H1 (cell line): Measurements from ENCODE around the gene INPP5A. TPM values are rescaled to one million over a fixed set of nuclear protein-coding genes. Genes with fewer than 3 reads are reported as not detected.

Source experiments
- CTCF ChIA-PET: fragments of 300-600 bp; sonication (Branson Sonifier 250); formaldehyde crosslinking; loops from one replicate; lab custom pipeline; 2021; ENCODE audit not compliant: partially characterized antibody; lab: Charles Lee
- POLR2A ChIA-PET: fragments of 300-600 bp; sonication (Branson Sonifier 250); formaldehyde crosslinking; loops from one replicate; lab custom pipeline; 2021; ENCODE audit warnings: inconsistent platforms; ENCODE audit not compliant: partially characterized antibody; lab: Charles Lee
- DNase-seq, 2 experiments: peaks; one replicate each; pipeline versions ENCODE4 v3.0.0 to v3.0.0-alpha.2; 2010 to 2022; ENCODE audit warnings: low spot score in 2 of 2, low read depth in 1 of 2, mixed read lengths in 1 of 2
- FAIRE-seq: peaks from 2 replicates; lab custom pipeline; 2011; peaks lifted over from hg19 to GRCh38; lab: Jason Lieb, UNC
- H2AFZ ChIP-seq: 2 replicates; pipeline ENCODE4 v1.8.1; 2012; ENCODE audit warnings: low read length, inconsistent platforms
- H2AK5ac ChIP-seq: 2 replicates; pipeline ENCODE4 v1.6.1; 2013; ENCODE audit warnings: low read depth, low read length
- H2BK120ac ChIP-seq: replicated peaks from 2 replicates; pipeline ENCODE3; 2013; ENCODE audit warnings: low read depth, low read length, inconsistent platforms
- H2BK12ac ChIP-seq: 2 replicates; pipeline ENCODE4 v1.6.1; 2013; ENCODE audit warnings: low read depth, low read length
- H2BK15ac ChIP-seq: 2 replicates; pipeline ENCODE4 v1.6.1; 2013; ENCODE audit warnings: low read length
- H2BK20ac ChIP-seq: 2 replicates; pipeline ENCODE4 v1.6.1; 2013; ENCODE audit warnings: low read length
- H2BK5ac ChIP-seq: 2 replicates; pipeline ENCODE4 v1.6.1; 2013; ENCODE audit warnings: low read depth, low read length
- H3K14ac ChIP-seq: 2 replicates; pipeline ENCODE4 v1.6.1; 2013; ENCODE audit warnings: inconsistent platforms; ENCODE audit not compliant: insufficient read length
- H3K18ac ChIP-seq: 2 replicates; pipeline ENCODE4 v1.6.1; 2013; ENCODE audit warnings: low read length; ENCODE audit errors: extremely low read depth
- H3K23ac ChIP-seq: 2 replicates; pipeline ENCODE4 v1.6.1; 2013; ENCODE audit warnings: inconsistent platforms; ENCODE audit not compliant: insufficient read length
- H3K23me2 ChIP-seq: 2 replicates; pipeline ENCODE4 v1.6.1; 2013; ENCODE audit warnings: low read depth, low read length
- H3K27ac ChIP-seq: 2 replicates; pipeline ENCODE4 v1.6.1; 2011; ENCODE audit warnings: low read depth, low read length, inconsistent platforms
- H3K27me3 ChIP-seq, 4 experiments: replicated peaks in 1 of 4; 1 replicate in 1 of 4; 2 replicates in 3 of 4; pipeline versions ENCODE4 v1.6.1 to v1.8.1; 2011 to 2013; ENCODE audit warnings: low read length in 3 of 4, mild to moderate bottlenecking in 3 of 4, inconsistent platforms in 2 of 4, mixed read lengths in 2 of 4, moderate library complexity in 1 of 4; ENCODE audit not compliant: control insufficient read depth in 3 of 4, insufficient read depth in 3 of 4; ENCODE audit errors: extremely low read depth in 1 of 4
- H3K36me3 ChIP-seq, 4 experiments: 2 replicates each; pipeline versions ENCODE4 v1.6.1 to v1.8.1; 2011 to 2013; ENCODE audit warnings: mild to moderate bottlenecking in 4 of 4, low read length in 3 of 4, moderate library complexity in 2 of 4, control low read depth in 1 of 4, inconsistent platforms in 1 of 4; ENCODE audit not compliant: insufficient read depth in 4 of 4, control insufficient read depth in 2 of 4
- H3K4ac ChIP-seq: replicated peaks from 2 replicates; pipeline ENCODE3; 2013; ENCODE audit warnings: low read length, low read depth, mixed read lengths, inconsistent platforms; ENCODE audit not compliant: insufficient read length
- H3K4me1 ChIP-seq, 4 experiments: replicated peaks in 1 of 4; 1 replicate in 1 of 4; 2 replicates in 3 of 4; pipeline versions ENCODE4 v1.6.1 to v1.8.1; 2011 to 2013; ENCODE audit warnings: low read length in 3 of 4, inconsistent platforms in 2 of 4, mixed read lengths in 1 of 4; ENCODE audit not compliant: insufficient read depth in 4 of 4, control insufficient read depth in 3 of 4
- H3K4me2 ChIP-seq, 2 experiments: 2 replicates each; pipeline versions ENCODE4 v1.6.1 to v1.8.1; 2011 to 2013; ENCODE audit warnings: low read depth in 2 of 2, low read length in 2 of 2, control low read depth in 1 of 2, inconsistent platforms in 1 of 2, mild to moderate bottlenecking in 1 of 2; ENCODE audit not compliant: insufficient read depth in 1 of 2
- H3K4me3 ChIP-seq, 4 experiments: fragments of 200-600, 300-600 bp in 1 of 4; sonication (generic), shearing (Covaris generic), sonication (Bioruptor Twin) in 1 of 4; 2 replicates each; pipeline versions ENCODE4 v1.5.1 to v1.8.1; 2011 to 2016; ENCODE audit warnings: low read length in 4 of 4, low read depth in 3 of 4, control low read depth in 2 of 4, inconsistent platforms in 2 of 4, mild to moderate bottlenecking in 2 of 4, mixed read lengths in 1 of 4, moderate library complexity in 1 of 4; ENCODE audit not compliant: insufficient read depth in 2 of 4; ENCODE audit errors: extremely low read depth in 1 of 4
- H3K56ac ChIP-seq: replicated peaks from 2 replicates; pipeline ENCODE3; 2013; ENCODE audit warnings: low read depth, mild to moderate bottlenecking, mixed read lengths, low read length, inconsistent platforms; ENCODE audit not compliant: insufficient read length
- H3K79me1 ChIP-seq: 2 replicates; pipeline ENCODE4 v1.6.1; 2013; ENCODE audit warnings: low read depth, low read length, control low read depth
- H3K79me2 ChIP-seq, 2 experiments: 2 replicates each; pipeline versions ENCODE4 v1.6.1 to v1.8.1; 2012 to 2013; ENCODE audit warnings: low read length in 2 of 2, mild to moderate bottlenecking in 2 of 2, inconsistent platforms in 1 of 2; ENCODE audit not compliant: insufficient read depth in 2 of 2, control insufficient read depth in 1 of 2
- H3K9ac ChIP-seq, 4 experiments: replicated peaks in 1 of 4; 1 replicate in 1 of 4; 2 replicates in 3 of 4; pipeline versions ENCODE4 v1.6.1 to v1.8.1; 2011 to 2013; ENCODE audit warnings: low read depth in 3 of 4, low read length in 3 of 4, control low read depth in 2 of 4, mild to moderate bottlenecking in 2 of 4, moderate library complexity in 2 of 4, inconsistent platforms in 1 of 4; ENCODE audit errors: extremely low read depth in 1 of 4
- H3K9me3 ChIP-seq, 2 experiments: 2 replicates each; pipeline versions ENCODE4 v1.6.1 to v1.8.1; 2012 to 2013; ENCODE audit warnings: mild to moderate bottlenecking in 2 of 2, moderate library complexity in 2 of 2, control low read depth in 1 of 2, inconsistent platforms in 1 of 2, low read depth in 1 of 2, low read length in 1 of 2, mixed read lengths in 1 of 2; ENCODE audit not compliant: insufficient read depth in 2 of 2
- H4K20me1 ChIP-seq, 2 experiments: replicated peaks in 1 of 2; 2 replicates each; pipeline versions ENCODE3 to v1.8.1; 2011 to 2013; ENCODE audit warnings: inconsistent platforms in 2 of 2, low read length in 2 of 2, mild to moderate bottlenecking in 1 of 2; ENCODE audit not compliant: insufficient read depth in 2 of 2, control insufficient read depth in 1 of 2
- H4K5ac ChIP-seq: 2 replicates; pipeline ENCODE4 v1.6.1; 2013; ENCODE audit warnings: low read length, low read depth, mixed read lengths, inconsistent platforms; ENCODE audit not compliant: insufficient read length
- H4K8ac ChIP-seq: 2 replicates; pipeline ENCODE4 v1.8.0; 2013; ENCODE audit warnings: mild to moderate bottlenecking, moderate library complexity, low read length, inconsistent platforms; ENCODE audit not compliant: insufficient read depth; ENCODE audit errors: extremely low read depth
- H4K91ac ChIP-seq: replicated peaks from 2 replicates; pipeline ENCODE3; 2013; ENCODE audit warnings: low read length, mixed read lengths, inconsistent platforms; ENCODE audit not compliant: insufficient read length
- CBX8 ChIP-seq: fragments of 300-800, 300-1000 bp; sonication (generic); IDR thresholded peaks from 2 replicates; pipeline ENCODE4 v1.7.1; 2016; ENCODE audit warnings: low read depth, low read length, borderline replicate concordance
- CREB1 ChIP-seq: IDR thresholded peaks from 2 replicates; pipeline ENCODE4 v1.6.1; 2012; ENCODE audit warnings: inconsistent platforms
- EZH2 ChIP-seq: fragments of 200-600 bp; sonication (generic); IDR thresholded peaks from 2 replicates; pipeline ENCODE4 v1.7.1; 2012; ENCODE audit warnings: low read depth, mild to moderate bottlenecking, moderate library complexity, low read length, inconsistent platforms; ENCODE audit not compliant: severe bottlenecking
- FOSL1 ChIP-seq: IDR thresholded peaks from 2 replicates; pipeline ENCODE4 v1.6.1; 2011; ENCODE audit warnings: mild to moderate bottlenecking, low read depth, low read length, moderate library complexity; ENCODE audit not compliant: insufficient read depth
- POU5F1 ChIP-seq: IDR thresholded peaks from 2 replicates; pipeline ENCODE4 v1.6.1; 2011; ENCODE audit warnings: low read depth, mild to moderate bottlenecking, low read length, moderate library complexity
- SUZ12 ChIP-seq: fragments of 200-600 bp; sonication (generic); IDR thresholded peaks from 2 replicates; pipeline ENCODE4 v1.6.1; 2012; ENCODE audit warnings: mild to moderate bottlenecking, inconsistent platforms, low read length, moderate library complexity, mixed read lengths
- TBP ChIP-seq: IDR thresholded peaks from 2 replicates; pipeline ENCODE4 v1.6.1; 2011; ENCODE audit warnings: low read depth, low read length, improper control_type of control experiment
- WGBS, 2 experiments: shearing (Covaris generic) in 1 of 2; methylation state at CpG; one replicate each; pipeline versions ENCODE4 v1.1.6 to v1.1.7; 2013 to 2015; ENCODE audit warnings: low lambda C conversion rate in 2 of 2, mixed read lengths in 2 of 2, inconsistent platforms in 1 of 2, low coverage in 1 of 2, missing lambda C conversion rate in 1 of 2; ENCODE audit not compliant: insufficient replicate concordance in 2 of 2, insufficient coverage in 1 of 2, insufficient read length in 1 of 2; ENCODE audit errors: extremely low coverage in 1 of 2, missing lambda C conversion rate in 1 of 2; 5-methylcytosine and 5-hydroxymethylcytosine counted together
- polyA plus RNA-seq, 7 experiments: library from polyadenylated mRNA; depleted of rRNA in 3 of 7; stranded (reverse) in 5 of 7; unstranded in 2 of 7; fragments of >200 nt in 5 of 7; fragments of 200-250 nt in 2 of 7; gene quantifications; 1 replicate in 5 of 7; 2 replicates in 1 of 7; 4 replicates in 1 of 7; pipeline versions ENCODE4 v1.2.1 to v1.2.3, GENCODE V29; 2011 to 2013; ENCODE audit warnings: missing spikeins in 2 of 7, mixed read lengths in 2 of 7
- total RNA-seq: library from RNA; stranded (reverse); fragmentation: NEBNext Ultra II Directional; extraction: Animal tissue kit (Norgen Biotek cat#: 25700); gene quantifications from 2 replicates; pipeline ENCODE4 v1.2.1, GENCODE V29; 2021

The INPP5A gene
- total and polyA plus RNA-seq, 2 of the 8 experiments (the other 6 are each of a cell fraction or from before 2014, with no cell fraction given): 19.7 to 27.5 TPM

GRCh38 chr10:132595021-132595420 is 57.4 kb downstream of the INPP5A start:
- Histone ChIP-seq H3K79me2 (peaks cover 0 to 10% of the 10 kb centered on the region in 2 experiments; a peak in 1 of 4 replicates), H4K5ac (no peak overlapping the region), H4K20me1 (peaks cover 0 to 27% of the 10 kb centered on the region in 2 experiments), H2BK5ac (no peak overlapping the region), H3K4me1 (peaks cover 0 to 4% (median under 1%) of the 10 kb centered on the region in 4 experiments; a peak in 2 of 7 replicates), H3K27me3 (no peaks in the 10 kb centered on the region; a peak in 2 of 7 replicates), H3K23me2 (no peaks in the 10 kb centered on the region), H3K79me1 (peaks cover 12% of the 10 kb centered on the region), H3K14ac (no peak overlapping the region), H4K8ac (no peak overlapping the region; the same call in 1 of the 2 replicates), H3K56ac (no peak overlapping the region), H3K36me3 (no peaks in the 10 kb centered on the region), H3K4me3 (no peak overlapping the region), H2AK5ac (no peak overlapping the region), H2BK20ac (no peak overlapping the region), H3K4me2 (no peak overlapping the region), H2BK120ac (no peak overlapping the region), H2AFZ (no peak overlapping the region), H2BK12ac (no peak overlapping the region), H3K9ac (no peak overlapping the region), H4K91ac (no peak overlapping the region), H3K23ac (no peak overlapping the region), H3K4ac (no peak overlapping the region), H3K9me3 (peaks cover 9 to 17% of the 10 kb centered on the region in 2 experiments), H2BK15ac (no peak overlapping the region), H3K27ac (no peak overlapping the region), H3K18ac (no peak overlapping the region)
- WGBS, 2 experiments: 79% methylated on average over 11 of the region's 11 CpGs; no CpG with 5 or more reads in 1 of the 2 experiments
- DNase-seq (no peak), FAIRE-seq (no peak)
- ChIA-PET POLR2A (no interaction called here), CTCF (interaction anchor here (0.7 to 2.6 kb wide), 3 partner anchors 12 to 136 kb away, joined by 3 to 12 read pairs (median 3); no protein-coding TSS in a partner anchor)
- TF ChIP-seq TBP (no peak), SUZ12 (no peak), POU5F1 (no peak), EZH2 (no peak), FOSL1 (no peak), CBX8 (no peak), CREB1 (no peak)
